IPS-11a (cell line): ENCODE results near the gene PEPD.

Experiments used
- H3K4me3 ChIP-seq: one replicate; pipeline ENCODE4 v1.5.1; 2013; ENCODE audit warnings: low read depth, low read length, control low read depth

The PEPD gene

GRCh38 chr19:33390101-33390907 is 131.3 kb downstream of the PEPD start:
- no peak overlapping the region for H3K4me3 ChIP-seq

DNA sequence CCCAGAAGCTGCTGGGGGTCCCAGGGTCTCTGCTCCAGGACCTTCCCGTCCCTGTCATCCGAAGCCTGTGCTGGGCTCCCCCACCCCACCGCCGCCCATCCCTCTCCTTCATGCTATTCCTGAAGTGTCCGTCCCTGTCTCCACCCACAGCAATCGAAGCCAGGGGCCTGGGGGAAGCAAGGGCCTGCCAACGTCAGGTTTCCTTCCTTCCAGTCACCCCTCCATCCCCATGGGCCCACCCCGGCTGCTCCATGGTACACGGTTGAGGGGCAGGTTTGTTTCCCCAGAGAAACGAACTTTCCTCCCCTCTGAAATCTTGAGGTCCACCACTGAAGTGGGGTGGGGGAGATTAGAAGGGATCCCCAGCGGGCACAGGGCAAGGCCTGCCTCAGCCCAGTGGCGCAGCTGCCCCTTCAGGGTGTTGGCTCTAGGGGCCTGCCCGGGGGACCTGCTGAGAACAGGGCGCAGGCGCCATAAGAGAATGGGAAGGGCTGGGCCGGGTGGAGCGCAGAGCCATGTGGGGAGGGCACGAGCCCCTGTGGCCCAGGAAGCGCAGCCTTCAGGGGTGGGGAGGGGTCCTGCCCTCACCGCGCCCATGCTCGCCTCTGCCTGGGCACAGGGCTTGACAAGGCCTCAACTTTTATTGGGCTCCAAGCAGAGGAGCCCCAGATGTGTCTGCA is 132.0 kb downstream of the PEPD start:
- H3K4me3 ChIP-seq = no peak overlapping the region

DNA sequence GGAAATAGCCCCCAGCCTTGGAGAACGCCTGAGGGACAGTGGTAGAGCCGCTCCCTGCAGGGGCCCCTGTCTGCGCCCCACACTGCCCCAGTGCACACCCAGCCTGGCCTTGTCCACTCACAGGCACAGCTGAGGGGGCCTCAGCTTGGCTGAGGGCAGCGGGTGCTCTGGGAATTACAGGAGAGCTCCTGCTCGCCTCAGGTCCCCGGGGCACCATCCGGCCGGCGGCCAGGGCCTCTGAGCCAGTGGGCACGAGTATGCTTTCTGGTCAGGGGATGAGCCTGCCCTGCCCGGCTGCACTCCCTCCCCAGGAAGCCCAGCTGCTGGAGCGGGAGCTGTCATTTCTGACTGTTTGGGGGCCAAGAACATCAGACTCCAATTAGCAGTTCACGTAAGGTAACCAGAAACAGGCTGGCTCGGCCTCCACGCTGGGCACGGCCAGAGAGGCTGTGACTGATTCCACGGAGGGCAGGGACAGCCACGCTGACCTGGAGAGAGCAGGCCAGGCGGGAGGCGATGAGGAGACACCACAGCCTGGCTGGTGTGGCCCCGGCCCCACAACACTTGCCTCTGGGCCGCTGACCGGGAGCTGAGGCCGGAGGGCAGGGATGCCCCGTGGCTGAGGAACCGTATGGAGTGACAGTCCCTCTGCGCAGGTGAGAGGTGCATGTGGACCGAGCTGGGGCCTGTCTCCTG is 132.7 kb downstream of the PEPD start:
- no peak overlapping the region for H3K4me3 ChIP-seq

DNA sequence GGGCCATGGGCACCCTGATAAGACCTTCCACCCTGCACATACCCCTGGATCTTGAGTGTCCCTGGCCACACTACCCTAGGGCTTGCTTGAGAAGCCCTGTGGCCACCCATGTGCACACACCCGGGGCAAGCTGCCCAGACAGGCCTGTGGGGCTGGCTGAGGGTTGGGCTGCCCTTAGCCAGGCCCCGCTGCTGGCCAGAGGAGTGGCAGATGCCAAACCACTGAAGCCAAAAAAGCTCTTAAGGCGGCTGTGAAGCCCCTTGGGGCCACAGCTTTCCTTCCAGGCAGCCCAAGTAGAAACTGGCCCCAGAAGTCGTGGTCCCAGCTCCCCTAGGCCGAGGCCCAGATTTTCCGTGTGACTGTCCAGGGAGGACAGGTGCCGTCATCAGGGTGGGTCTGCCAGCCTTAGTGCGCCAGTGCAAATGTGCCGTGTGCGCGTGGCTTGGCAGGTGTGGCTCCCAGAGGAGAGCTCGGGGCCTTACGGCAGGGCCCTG is 133.3 kb downstream of the PEPD start:
- H3K4me3 ChIP-seq = no peak overlapping the region

GRCh38 chr19:33387351-33388230 is 134.0 kb downstream of the PEPD start:
- H3K4me3 ChIP-seq = no peak overlapping the region

DNA sequence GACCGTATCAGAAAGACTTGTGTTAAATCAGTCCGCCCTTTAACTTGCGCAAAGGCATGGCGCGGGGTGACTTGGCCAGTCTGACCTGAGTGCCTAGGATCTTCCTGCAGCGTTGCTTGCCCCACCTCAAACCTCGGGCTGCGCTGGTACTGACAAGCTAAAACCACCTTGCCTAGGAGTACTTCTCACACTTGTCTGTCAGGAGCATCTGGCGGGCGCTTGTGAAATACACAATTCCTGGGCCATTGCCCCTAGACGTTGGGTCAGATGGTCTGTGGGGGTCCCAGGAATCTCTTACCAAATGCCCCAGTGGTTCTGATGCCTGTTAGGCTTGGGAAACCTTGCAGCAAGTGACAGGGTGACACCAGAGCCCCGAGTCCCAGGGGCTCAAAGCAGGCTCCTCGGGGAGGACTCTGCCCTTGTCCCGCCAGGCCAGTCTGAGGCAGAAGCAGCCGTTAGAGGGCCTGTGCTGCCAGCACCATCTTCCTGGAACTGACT is 135.2 kb downstream of the PEPD start:
- no peak overlapping the region for H3K4me3 ChIP-seq

DNA sequence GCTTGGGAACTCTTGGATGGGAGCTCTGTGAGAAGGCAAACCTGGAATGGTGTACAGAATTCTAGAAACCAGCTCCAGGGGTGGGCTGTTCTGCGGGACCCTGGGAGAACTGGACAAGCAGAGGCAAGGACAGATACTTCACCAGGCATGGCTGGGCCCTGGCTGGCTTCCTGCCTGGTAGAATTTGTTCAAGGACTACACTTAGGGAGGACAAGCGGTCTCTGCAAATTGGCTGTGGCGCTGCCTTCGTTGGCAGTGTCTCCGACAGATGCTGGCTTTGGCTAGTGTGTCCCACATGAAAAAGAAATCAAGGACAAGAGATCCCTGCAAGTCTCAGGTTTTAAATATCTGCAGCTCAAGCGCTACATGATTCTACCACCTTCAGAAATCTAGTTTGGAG is 135.6 kb downstream of the PEPD start:
- H3K4me3 ChIP-seq = no peak overlapping the region

GRCh38 chr19:33384983-33385382 is 136.6 kb downstream of the PEPD start:
- H3K4me3 ChIP-seq = no peak overlapping the region

GRCh38 chr19:33383720-33384292 is 137.8 kb downstream of the PEPD start:
- no peak overlapping the region for H3K4me3 ChIP-seq

- no peak overlapping the region for H3K4me3 ChIP-seq
Observed at GRCh38 chr19:33382982-33383381, 138.6 kb downstream of the PEPD start.

- H3K4me3 ChIP-seq = no peak overlapping the region
Observed at GRCh38 chr19:33382006-33382405, 139.6 kb downstream of the PEPD start.

- no peak overlapping the region for H3K4me3 ChIP-seq
Observed at GRCh38 chr19:33381101-33381500, 140.5 kb downstream of the PEPD start.

- no peak overlapping the region for H3K4me3 ChIP-seq
Observed at GRCh38 chr19:33379151-33379829, 142.3 kb downstream of the PEPD start.

DNA sequence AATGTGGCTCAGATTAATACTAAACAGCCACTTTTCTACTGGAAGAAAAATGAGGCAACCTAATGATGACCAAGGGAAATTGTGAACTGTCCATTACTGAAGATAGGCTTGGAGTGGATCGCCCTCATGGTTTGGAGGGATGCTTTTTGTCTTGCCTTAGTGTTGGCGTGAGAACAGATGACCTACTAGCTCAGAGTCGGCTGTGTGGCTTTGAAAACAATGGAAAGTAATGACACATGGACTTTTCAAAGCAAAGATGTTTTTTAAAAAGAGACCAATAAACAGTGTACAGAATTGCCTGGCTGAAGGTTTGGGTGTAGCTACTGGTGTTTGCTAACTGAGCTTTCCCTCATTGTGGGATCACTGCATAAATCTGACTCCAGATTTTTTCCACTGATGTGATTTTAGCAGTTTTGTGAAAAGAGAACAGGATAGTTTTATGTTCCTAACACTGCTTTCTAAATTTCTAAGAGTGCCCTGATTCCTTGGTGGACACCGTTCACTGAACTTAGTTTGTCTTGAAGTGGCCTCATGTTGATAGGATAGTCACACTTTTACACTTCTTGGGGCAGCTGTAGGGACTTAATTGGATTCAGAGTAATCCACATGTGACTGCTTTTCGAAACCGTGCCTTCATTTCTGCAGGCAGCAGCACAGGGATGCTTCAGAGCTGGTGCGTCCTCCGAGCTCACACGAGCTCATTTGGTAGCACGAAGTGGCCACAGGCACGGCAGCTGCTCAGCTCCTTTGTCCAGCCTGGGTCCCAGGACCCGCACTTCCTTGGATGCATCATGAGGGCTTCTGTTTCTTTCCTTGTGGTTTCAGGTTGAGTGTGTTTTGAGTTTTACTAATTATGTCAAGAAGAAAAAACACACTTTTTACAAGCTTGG is 143.8 kb downstream of the PEPD start:
- H3K4me3 ChIP-seq = no peak overlapping the region

- H3K4me3 ChIP-seq = no peak overlapping the region
Observed at GRCh38 chr19:33376941-33377557, 144.5 kb downstream of the PEPD start.

DNA sequence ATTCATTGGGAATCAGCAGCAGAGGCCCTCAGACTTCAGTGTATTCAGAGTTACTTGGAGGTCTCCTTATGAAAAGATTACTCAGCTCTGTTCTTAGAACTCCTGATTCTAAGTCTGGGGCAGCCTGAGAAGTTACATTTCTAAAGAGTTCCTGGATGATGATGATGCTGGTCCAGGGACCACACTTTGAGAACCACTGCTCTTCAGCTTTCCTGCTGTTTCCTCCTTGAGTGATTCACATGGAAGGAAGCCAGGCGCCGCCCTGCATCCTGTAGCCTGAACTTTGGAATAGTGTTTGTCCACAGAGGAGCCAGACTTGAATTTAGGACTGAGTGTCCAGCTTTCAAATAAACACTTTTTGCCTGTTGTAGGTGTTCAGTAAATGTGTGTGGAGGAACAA is 145.2 kb downstream of the PEPD start:
- H3K4me3 ChIP-seq = no peak overlapping the region

GRCh38 chr19:33375837-33376159 is 145.8 kb downstream of the PEPD start:
- no peak overlapping the region for H3K4me3 ChIP-seq

GRCh38 chr19:33375156-33375836 is 146.3 kb downstream of the PEPD start:
- H3K4me3 ChIP-seq = no peak overlapping the region
